Fibroblast of skin of back (primary cell): ENCODE results near the gene C1QL4. TPM values are rescaled to one million over a fixed set of nuclear protein-coding genes. Genes with fewer than 3 reads are reported as not detected.
"Not testable (repeated sequence)": the region's sequence is repeated elsewhere in the genome, so short reads cannot be mapped to it uniquely, and the experiment has no call there.

Source experiments
- DNase-seq: peaks from one replicate; pipeline ENCODE4 v3.0.0-alpha.2; 2013
- polyA plus RNA-seq, 2 experiments: library from polyadenylated mRNA; unstranded; fragments of 120-200 nt; gene quantifications; one replicate each; pipeline ENCODE4 v1.2.1, GENCODE V29; 2013; ENCODE audit not compliant: insufficient read length in 2 of 2

C1QL4 gene
- polyA plus RNA-seq (2013, experiment 1 of 2; ENCODE audit: insufficient read length) = 0.10 TPM
- polyA plus RNA-seq (2013, experiment 2 of 2; ENCODE audit: insufficient read length) = 0.06 TPM

DNA sequence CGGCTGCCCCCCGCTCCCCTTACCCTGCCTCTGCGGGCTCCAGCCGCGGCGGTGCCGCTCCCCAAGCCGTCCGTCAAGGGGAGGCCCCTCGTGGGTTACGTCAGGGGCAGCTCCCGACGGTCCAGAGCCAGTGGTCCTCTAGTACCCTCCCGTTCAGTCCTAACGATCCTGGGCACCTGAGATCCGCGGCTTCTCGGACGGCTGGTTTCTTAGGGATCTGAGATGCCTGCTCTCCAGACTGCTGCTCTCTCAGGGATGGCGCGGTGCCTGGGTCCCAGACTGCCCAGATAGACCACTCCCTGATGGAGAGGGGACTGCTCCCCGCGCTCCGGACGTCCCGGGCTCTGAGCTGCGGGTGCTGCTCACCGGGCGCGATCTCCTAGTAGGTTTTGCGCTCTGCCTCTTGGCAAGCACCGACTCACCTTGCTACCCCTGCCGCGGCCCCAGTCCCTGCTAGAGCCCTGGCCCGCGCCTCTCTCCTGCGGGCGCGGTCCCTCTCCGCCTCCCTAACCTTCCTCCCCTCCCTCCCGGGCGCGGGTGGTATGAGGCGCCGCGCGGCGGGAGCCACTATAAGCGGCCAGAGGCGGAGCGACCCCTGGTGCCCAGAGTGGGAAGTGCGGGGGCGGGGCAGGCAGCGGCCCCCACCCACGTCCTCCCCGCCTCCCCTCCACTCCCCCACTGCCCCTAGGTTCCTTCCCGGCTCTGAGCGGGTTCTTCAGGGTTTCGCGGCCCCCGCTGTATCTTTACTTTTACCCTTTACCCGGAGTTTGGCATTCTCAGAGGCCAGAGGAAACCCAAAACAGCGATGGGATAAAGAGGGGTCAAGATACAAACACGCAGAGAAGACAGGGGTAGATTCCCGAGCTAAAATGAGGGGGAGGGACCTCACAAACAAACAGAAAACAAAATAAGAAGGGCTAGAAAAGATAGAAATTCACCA is at the start of gene C1QL4:
Gene C1QL4, minus strand, starts transcription at position 544 of the 940 bp plus-strand sequence. CDS start 711 bp downstream, outside the sequence.
- peak; percentile 71 for DNase-seq

DNA sequence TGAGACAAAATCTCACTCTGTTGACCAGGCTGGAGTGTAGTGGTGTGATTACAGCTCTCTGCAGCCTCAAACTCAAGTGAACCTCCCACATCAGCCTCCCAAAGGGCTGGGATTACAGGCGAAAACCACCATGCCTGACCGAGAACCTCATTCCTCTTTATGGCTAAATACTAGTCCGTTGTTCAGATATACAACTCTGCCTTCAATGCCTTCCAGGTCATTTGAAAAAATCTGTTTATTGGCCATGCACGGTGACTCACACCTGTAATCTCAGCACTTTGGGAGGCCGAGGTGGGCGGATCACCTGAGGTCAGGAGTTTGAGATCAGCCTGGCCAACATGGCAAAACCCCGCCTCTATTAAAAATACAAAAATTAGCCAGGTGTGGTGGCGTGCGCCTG is 43.2 kb upstream of the C1QL4 start:
- DNase-seq = not testable (repeated sequence)

DNA sequence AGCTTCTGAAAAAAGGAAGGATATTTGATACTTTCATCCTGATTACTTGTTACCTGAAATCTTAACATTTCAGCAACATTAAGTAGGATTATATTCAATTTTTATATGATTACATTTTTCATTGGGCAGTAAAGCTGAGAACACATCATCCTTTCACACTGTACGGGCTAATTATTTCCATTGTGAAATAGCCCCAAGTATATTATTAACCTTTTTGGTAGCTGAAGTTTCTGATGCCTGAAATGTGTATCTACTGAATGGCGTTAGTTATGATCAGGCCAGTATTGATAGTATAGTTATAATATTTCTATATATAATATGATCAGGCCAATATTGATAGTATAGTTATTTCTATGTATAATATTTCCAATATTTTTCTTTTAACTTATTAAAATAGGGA is 40.4 kb upstream of the C1QL4 start:
- DNase-seq = no peak

DNA sequence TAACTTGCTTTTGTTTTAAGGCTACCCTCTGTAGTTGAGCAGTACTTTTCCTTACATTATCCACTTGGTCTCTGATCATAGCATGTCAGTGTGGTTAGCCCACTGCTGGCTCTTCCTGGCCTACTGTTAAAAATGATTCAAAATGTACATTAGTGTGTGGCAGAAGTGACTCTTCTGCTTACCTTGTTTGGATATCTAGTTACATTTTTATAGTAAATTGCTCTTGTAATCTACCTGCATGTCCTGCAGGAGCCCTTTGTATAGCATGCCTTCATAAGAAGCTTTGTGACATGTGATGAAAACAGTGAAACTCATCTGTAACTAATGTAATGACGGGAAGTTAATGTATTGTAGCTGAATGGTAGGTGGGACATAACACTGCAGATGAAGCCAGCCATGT is 38.4 kb upstream of the C1QL4 start:
- DNase-seq = no peak

DNA sequence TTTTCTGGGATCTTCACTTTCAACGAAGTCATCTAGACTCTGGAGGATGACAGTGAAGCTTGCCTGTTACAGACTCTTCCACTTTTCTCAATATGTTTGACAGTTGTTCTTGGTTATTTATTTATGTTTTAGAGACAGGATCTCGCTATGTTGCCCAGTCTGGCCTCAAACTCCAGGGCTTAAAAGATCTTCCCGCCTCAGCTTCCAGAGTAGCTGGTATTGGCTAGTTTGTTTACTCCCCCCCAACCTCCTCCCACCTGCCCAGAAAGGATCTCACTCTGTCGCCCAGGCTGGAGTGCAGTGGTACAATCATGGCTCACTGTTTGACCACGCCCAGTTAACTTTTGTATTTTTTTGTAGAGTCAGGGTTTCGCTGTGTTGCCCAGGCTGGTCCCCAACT is 33.6 kb upstream of the C1QL4 start:
- DNase-seq = no peak

DNA sequence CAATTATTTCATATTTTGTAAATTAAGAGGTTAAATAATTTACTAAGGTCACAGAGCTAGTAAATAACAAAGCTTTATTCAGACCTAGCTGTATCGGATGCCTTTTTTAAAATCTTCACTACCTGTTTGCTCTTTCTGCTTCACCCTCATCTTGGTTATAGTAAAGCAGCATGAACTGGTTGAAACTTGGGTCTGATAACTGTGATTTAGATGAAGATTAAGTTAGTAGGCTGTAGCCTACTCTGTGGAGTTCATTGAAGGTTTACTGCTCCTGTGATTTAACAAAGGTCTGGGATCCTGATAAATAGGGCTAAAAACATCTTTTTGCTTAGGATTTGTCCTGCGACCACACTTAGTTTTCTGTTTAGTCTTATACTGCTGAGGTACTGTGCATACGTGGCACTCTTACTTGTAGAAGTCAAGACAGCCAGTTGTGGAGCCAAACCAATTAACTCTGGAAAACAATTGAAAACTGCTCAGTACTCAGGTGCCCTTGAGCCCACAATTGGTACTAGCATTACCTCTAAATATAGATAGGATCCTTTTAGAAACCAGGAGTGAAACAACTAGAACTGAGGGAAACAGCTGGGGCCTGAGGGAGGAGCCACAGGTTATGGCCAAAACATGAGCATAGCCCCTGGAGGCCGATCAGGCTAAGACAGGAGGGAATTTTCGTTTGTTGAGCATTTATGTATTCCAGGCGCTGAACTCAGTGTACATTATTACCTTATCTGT is 32.6 kb upstream of the C1QL4 start:
- peak; percentile 34 for DNase-seq

DNA sequence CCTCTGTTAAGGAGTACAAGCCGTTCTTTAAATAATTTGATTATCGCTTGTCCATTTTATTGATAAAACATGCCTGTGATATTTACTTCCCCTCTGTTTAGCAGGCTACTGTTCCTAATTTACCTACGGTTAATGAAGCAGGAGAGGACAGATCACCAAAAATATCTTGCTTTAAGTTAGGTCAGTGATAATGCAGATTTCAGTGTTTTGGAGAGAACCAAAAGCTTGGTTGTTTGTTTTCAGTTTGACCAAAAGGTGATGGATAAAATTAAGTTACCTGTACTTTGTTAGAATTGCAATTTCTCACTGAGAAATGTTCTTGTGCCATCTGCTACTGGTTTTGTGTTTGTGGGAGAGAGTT is 31.2 kb upstream of the C1QL4 start:
- no peak for DNase-seq

DNA sequence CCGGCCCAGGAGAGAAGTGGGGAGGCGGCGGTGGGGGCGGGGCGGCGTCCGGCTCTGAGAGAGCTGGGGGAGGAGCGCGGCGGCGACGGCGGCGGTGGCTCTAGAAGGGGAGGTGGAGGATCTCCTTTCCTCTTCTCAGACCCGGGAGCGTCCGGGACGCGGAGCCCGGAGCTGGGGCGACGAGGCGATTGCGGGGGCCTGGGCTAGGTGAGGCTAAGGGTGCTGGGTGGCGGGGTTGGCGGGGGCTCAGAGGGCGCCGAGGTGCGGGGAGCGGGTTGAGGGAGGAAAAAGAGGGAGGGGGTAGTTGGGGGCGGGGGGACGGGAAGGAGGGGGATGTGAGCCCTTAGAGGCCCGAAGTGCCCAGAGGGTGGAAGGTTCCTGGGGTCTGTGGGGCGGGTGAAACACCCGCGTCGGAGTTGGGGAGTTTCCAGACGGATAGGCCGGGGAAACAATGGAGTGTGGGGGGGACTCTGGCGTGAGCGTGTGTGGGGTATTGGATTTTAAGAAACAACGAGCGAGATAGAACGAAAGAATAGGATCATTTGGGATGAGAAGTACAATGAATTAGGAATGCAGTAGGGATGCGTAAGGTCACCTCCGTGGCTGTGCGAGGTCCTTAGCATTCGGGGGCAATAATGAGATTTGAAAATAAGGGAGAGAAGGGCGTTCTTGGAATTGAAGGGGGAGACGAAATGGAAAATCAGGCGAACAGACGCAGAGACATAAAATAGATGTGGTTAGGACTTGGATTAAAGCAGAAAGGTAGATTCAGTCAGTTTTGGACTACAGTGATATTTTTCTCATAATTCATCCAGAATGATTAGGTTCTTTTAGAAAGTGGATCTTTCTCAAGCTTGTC is 30.6 kb upstream of the C1QL4 start, which contains the start of gene SPATS2:
Gene SPATS2, plus strand, starts transcription at position 82 of the 859 bp plus-strand sequence. CDS start 93,551 bp downstream, outside the sequence.
- DNase-seq = peak; percentile 25

DNA sequence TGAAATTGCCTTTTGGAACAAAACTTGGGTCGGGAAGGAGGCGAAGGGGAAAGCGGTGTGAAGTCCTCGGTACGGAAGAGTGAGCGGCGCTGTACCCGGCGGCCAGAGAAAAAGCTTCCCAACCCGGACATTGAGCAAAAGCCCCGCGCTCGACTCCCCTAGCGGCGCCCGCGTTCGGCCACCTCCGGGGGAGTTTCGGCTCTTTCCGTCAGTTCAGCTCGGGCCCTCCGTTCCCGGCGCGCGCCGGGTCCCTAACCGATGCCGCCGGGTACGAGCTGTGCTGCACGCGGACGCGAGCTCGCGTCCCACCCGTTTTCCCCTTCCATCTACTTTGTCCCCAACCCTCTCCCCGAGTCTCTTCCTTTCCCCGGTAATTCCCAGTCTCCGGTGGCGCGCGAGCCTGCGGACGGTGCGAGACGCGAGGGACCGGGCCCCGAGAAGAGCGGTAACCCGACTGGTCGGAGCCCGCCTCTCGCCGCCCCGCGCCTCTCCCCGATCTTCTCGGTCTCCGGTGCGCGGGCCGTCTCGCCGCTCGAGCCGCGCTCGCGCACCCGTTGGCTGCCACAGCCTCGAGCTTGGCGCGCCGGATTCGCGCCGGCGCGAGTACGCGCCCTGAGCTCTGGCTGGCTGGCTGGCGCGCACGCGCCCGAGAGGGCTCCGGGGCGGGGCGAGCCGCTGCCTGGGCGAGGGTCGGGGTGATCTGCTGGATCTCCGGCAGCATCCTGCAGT is 29.8 kb upstream of the C1QL4 start:
- peak; percentile 94 for DNase-seq

DNA sequence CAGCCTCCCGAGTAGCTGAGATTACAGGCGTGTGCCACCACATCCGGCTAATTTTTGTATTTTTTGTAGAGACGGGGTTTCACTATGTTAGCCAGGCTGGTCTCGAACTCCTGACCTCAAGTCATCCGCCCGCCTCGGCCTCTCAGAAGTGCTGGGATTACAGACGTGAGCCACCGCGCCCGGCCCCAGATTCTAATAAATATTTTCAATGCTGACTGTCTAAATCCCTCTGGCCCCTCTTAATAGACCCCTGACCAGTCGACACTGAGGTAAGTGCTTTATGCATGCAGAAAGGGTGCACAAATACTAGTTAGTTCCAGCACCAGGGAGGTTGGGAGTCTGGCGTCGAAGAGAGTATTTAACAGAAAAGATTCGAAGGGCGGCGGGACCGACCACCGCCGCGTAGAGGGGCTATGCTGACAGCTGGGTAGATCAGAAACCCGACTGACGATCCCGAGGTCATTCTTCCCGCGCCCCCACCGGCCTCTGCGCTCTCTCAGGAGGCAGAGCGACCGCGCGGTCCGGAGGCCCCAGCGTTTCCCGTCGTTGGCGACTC is 29.2 kb upstream of the C1QL4 start:
- DNase-seq = no peak

DNA sequence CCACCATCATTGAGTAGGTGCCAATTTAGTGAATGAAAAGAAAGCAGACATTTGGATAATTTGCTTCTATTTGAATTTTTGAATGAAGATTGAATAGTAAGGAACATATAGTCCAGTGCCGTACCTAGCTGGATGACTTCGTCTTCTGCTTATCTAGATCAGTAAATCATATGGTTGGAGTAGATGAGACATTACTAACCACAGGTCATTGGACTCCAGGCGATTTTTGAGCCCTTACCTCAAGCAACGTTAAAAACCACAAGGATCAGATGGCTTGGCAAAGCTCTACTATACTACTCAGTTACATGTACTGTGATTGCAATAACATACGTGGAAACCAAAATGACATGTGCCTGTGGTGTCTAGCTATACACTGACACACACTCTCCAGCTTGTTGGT is 28.6 kb upstream of the C1QL4 start:
- no peak for DNase-seq

DNA sequence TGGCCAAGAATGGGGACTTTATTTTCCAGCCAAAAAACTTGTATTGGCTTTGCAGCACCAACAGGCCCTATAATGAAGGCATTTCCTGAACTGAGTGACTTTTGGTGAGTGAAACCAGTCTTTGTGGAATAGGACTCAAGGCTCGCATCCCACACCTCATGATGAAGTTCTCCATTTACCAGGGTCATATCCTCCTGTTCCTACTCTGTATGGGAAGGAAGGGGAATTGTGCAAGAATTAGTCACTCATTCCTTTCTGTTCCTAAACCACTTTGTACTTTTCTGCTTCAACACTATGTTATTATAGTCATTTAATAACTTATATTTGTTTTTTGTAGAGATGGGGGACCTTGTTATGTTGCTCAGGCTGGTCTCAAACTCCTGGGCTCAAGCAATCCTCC is 28.0 kb upstream of the C1QL4 start:
- DNase-seq = peak; percentile 74

DNA sequence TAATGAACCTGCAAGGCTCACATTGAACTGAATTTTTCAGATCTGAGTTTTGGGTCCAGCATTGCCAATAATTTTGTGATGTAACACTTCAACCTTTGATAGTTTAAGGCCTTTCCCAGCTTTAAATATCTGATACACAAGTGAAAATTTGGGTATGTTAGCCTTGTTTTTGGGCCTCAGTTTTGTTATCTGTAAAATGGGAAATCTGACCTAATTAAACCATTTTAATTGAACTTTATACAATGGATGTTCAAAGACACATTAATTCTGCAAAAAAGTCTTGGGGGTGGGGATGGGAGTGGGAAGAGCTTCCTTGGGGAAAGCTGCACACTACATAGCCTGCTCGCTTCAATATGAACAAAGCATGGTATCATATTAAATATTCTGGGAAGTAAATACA is 25.1 kb upstream of the C1QL4 start:
- DNase-seq = no peak

DNA sequence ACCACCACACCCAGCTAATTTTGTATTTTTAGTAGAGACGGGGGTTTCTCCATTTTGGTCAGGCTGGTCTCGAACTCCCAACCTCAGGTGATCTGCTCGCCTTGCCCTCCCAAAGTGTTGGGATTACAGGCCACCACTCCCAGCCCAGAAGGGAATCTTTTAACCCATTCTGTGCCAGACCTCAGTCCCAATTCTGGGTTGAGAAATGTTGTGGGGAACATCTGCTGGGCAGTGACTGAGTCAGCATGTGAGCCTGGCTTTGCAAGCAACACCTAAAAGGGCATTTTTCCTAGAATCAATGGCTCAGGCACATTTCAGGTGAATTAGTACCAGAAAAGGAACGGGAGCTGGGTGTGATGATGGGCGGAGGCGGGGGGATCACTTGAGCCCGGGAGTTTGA is 22.7 kb upstream of the C1QL4 start:
- no peak for DNase-seq

DNA sequence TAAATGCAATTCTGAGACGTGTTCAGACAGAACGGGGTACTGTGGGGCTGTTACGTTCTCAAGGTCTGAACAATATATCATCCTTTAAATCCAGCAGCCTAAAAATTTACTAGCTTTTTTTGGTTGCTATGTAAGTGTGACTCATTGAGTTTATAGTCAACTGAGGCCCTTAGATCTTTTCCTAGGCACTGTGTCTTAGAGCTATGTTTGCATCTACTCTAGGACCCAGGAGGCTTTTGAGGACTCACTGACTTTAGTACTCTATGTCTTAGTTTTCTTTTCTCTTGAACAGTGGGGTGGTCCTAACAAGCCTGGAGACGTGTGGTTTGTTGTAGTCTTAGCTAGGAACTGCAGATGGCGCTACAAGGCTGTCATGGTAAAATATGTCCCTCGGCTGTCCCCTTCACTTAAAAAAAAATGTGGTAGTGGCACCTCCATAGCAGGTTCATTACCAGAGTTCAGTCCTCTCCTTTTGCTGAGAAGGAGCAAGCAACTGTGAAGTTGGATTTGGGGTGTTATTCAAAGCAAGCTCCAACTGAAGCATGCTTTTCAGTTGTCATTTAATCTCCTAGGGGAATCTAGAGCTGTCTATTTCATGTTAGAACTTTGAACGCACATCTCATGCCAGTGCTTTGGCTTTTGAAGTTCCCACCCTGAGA is 21.6 kb upstream of the C1QL4 start:
- peak; percentile 65 for DNase-seq

DNA sequence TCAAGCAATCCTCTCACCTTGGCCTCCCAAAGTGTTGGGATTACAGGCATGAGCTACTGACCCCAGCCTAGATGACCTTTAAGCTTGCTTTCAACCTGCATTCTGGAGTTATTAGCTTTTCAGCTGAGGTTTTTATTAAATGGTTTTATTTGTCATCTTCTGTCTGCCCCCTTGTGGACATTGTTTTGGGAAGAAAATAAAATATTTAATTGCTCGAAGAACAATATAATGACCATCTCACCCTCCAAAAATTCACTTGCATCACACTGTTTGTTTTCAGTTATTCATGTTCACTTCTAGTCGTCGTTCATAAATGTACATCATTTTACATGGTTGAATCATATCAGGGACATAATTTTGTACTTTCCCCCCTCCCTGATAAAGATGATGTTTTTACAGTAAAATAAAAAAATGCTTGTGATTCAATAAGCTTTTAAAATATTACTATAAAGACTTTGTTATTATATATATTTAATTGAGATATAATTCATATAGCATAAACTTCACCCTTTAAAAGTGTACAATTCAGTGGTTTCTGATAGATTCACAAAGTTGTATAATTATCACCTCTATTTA is 20.2 kb upstream of the C1QL4 start:
- peak; percentile 77 for DNase-seq

DNA sequence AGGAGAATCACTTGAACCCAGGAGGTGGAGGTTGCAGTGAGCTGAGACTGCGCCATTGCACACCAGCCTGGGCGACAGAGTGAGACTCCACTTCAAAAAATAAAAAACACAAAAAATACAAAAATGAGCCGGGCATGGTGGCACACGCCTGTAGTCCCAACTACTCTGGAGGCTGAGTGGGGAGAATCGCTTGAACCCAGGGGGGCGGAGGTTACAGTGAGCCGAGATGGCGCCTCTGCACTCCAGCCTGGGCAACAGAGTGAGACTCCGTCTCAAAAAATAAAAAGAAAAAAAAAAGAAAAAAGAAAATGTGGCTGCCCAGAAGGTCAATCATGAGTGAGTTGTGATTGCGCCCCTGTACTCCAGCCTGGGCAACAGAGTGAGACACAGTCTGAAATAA is 18.9 kb upstream of the C1QL4 start:
- DNase-seq = no peak

DNA sequence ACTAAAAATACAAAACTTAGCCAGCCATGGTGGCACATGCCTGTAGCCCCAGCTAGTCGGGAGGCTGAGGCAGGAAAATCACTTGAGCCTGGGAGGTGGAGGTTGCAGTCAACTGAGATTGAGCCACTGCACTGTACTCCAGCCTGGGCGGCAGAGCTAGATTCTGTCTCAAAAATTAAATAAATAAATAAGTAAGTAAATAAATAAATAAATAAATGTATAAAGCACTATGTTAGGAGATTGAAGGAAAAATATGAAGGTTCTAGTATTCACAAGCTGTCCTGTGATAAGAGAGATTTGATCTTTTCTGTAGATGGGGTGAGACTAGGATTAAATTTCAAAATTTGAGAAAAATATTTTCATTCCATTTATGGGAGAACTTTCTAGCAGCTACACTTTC is 15.4 kb upstream of the C1QL4 start:
- no peak for DNase-seq

DNA sequence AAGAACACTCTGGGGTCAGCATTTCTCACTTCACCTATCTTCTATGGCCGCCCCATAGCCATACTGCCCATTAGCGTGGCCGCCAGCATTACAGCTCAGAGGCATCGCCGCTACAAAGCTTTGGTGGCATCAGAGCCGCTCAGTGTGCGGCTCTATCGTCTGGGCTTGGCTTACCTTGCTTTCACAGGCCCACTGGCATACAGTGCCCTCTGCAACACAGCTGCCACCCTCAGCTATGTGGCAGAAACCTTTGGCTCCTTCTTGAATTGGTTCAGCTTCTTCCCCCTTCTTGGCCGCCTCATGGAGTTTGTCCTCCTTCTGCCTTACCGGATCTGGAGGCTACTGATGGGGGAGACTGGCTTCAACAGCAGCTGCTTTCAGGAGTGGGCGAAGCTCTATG is 12.3 kb upstream of the C1QL4 start:
- no peak for DNase-seq

DNA sequence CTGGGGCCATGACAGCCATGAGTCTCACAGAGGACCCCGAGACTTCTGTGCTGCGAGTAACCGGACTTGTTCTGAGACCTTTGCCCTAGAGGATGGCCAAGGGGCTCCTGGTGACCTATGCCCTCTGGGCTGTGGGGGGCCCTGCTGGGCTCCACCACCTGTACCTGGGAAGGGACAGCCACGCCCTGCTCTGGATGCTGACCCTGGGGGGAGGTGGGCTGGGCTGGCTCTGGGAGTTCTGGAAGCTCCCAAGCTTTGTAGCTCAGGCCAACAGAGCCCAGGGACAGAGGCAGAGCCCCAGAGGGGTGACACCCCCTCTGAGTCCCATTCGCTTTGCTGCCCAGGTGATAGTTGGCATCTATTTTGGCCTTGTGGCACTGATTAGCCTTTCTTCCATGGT is 11.8 kb upstream of the C1QL4 start:
- DNase-seq = no peak
